ENCODE measurements around the gene TRAPPC3.

Gene TRAPPC3

DNA sequence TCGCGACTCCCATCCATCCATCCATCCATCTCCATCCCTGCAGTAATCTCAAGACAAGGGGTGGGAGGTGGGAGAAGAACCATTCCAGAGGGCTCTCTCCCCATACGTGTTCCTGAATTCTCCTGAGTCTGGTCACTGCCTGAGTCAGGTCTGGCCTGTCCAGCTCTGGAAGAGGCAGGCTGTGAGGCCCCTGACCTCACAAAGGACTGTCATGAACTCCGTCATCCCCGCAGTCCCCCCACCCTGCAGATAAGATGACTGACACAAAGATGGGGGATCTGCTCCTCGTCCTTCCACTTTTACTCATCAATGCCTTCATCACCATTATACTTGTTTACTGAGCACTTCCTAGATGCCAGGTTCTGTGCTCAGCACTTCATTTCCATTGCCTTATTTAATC lies 5.0 kb upstream of the TRAPPC3 start:
- no peak for DNase-seq (ENCODE audit: low spot score)
- no peak for FAIRE-seq

- no peak for FAIRE-seq
- no peak for DNase-seq (ENCODE audit: low spot score)
Measured at GRCh38 chr1:36153476-36153875, 4.2 kb upstream of the TRAPPC3 start.

DNA sequence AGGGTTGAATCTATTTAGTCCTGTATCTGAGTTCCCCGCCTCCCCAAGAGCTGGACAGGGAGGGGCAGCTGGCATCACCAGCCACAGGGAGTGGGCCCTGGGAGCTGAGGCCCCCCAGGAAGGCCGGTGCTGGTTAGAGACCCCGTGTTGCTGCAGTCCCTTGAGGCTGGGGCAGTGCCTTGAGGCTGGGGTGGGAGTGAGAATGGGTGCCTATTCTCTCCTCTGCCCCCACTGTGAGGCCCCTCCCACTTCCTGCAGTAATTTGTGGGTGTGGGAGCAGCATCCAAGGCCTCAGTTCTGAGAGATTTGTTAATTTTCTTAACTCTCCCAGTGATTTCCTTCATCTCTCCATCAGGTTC lies 2.5 kb upstream of the TRAPPC3 start:
- no peak for FAIRE-seq
- no peak for DNase-seq (ENCODE audit: low spot score)

GRCh38 chr1:36151134-36151844 lies 2.0 kb upstream of the TRAPPC3 start:
- DNase-seq (ENCODE audit: low spot score) (no peak), FAIRE-seq (no peak)

DNA sequence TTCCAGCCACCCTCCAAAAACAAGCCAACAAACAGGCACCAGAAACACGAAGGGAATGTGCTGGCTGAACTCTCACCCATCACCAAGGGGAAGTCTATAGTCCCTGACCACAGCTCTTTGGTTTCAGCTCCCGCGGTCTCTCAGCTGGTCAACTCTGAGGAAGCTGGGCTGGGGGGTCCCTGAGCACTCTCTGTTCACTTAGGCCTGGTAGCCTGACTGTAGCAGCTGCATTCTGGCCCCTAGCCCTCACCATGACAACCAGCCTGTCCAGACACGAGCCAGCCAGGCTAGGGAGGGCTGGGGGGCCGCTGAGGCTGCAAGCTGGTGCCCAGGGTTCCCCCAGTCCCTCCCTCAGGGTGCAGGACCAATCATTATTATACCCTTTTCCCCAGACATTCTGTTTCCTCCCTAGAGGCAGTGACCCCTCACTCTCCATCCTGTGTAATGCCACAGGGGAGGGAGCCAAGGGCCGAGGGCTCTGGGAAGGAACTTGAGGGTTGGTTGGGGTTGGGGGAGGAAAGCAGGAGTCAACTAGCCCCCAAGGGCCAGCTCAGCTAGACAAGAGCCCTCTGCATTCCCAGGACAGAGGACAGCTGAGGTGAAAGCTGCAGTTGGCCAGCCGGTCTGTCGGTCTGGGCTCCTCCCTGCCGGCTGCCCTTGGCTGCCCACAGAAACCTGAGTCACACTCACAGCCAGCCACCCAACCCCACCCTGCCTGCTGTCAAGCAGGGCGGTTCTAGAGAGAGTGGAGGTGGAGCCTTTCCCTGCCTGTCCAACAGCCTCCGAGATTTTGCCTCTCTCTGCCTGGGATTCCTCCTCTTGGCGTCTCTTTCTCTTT lies 1.2 kb upstream of the TRAPPC3 start:
- DNase-seq (ENCODE audit: low spot score) (peak; percentile 98), FAIRE-seq (peak; percentile 94)

DNA sequence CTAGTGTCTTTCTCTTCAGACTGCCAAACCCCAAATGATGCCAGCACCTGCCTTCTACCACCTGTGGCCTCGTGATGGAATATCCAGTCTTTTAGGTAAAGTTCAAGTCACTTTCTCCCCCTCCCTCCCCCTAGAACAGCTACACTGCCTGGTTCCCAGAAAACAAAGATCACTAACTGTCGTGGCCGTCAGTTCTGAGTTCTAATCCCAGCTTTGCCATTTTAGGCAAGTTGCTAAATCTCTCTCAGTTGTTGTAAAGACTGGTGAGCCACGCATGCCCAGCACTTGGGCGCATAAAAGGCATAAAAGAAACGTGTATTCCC lies 648 bp upstream of the TRAPPC3 start:
- DNase-seq (ENCODE audit: low spot score) (no peak), FAIRE-seq (no peak)

GRCh38 chr1:36148821-36149236 lies 457 bp downstream of the TRAPPC3 start:
- FAIRE-seq: no peak

GRCh38 chr1:36144413-36144812 lies 4.9 kb downstream of the TRAPPC3 start:
- no peak for DNase-seq (ENCODE audit: low spot score)
- no peak for FAIRE-seq

More at GRCh38 chr1:36148821-36149236, 457 bp downstream of the TRAPPC3 start:
- DNase-seq (ENCODE audit: low spot score): no peak

DNA sequence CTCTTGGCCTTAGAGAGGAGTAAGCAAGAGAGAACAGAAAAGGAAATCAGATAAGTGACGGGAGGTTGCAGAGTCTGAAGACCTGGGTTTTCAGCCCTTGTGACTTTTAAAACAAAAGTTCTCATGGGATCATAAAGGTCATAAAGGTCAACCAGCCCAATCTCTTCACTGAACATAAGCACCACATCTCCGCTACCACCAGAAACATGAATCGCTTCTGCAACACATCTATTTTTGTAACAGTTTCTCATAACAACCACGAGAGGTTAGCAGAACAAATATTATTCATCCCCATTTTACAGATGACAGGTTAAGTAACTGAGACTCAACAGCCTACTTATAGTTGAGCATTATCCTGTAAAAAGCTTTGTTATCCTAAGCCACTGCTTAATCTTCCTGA lies 5.9 kb downstream of the TRAPPC3 start:
- DNase-seq (ENCODE audit: low spot score) (no peak), FAIRE-seq (no peak)

- no peak for FAIRE-seq
- DNase-seq (ENCODE audit: low spot score): no peak
Measured at GRCh38 chr1:36142121-36142520, 7.2 kb downstream of the TRAPPC3 start.

DNA sequence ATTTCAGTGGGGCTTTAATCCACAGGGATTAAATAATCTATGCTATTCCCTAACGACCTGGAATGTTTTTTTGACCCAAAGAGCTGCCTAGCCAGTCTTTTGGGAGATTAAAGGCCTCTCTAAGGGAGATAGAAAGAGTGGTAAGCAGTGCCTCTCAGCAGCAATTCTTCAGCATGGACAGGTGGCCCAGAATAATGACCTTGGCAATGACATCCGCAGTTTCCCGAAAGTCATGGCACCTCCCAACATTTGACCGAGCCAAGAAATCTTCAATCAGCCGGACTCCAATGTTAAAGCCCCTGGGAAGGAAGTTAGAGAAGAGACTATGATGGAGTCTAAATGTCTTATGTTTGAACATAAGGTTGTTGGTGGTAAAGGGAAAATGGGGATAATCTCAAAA lies 9.8 kb downstream of the TRAPPC3 start:
- no peak for FAIRE-seq

DNA sequence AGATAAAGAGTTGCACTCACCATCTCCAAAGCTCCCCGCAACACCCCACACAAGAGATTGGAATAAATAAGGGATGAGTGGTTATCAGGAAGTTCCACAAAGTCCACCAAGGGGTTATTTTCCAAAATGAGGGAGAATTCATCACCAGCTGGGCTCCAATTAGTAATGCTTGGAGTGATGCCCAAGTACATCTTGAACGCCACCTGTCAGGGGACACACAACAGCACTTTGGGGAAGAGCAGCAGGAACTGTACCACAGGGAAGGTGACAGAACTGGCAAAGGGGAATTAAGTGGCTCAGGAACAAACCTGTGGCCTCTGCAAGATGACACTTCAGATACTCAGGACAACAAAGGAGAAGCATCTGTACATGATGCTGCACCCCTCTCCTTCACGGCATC lies 11.5 kb downstream of the TRAPPC3 start:
- DNase-seq (ENCODE audit: low spot score): no peak
- FAIRE-seq: no peak

More for the DNA sequence above, 9.8 kb downstream of the TRAPPC3 start:
- no peak for DNase-seq (ENCODE audit: low spot score)

DNA sequence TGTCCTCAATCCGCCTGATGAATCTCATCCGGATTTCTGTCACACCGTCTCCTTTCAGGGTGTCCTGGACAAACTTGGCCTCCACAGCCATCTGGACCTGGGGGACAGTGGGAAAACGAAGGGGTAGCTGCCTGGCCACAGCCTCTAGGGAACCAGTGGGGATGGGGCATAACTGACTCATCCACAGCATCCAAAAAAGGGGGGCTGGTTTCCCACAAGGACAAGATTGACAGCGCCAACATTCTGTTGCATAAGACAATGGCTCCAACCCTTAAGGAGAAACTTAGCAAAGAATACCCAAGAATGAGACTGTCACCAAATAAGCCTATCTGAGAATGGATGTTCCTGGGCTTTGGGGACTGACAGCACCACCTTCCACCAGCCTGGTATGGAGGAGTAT lies 12.1 kb downstream of the TRAPPC3 start:
- no peak for DNase-seq (ENCODE audit: low spot score)
- FAIRE-seq: no peak

GRCh38 chr1:36136535-36136934 lies 12.8 kb downstream of the TRAPPC3 start:
- no peak for FAIRE-seq
- DNase-seq (ENCODE audit: low spot score): peak; percentile 19

- FAIRE-seq: no peak
Measured at GRCh38 chr1:36135796-36136195, 13.5 kb downstream of the TRAPPC3 start.

DNA sequence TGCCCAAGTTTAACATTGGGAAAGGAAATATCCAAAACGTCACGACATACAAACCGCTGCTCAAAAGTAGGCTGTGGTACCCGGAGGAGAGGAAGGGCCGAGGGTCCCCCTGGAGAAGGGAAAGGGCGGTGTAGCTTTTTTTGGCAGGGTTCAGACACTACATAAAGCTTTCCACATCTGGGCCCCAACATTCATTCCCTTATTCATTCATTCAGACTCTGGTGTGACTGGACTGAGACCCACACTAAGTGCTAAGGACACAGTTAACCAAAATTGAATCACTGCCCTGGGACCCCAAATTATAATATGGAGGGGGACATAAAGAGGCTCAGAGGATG lies 14.0 kb downstream of the TRAPPC3 start:
- DNase-seq (ENCODE audit: low spot score): no peak
- FAIRE-seq: no peak

More at GRCh38 chr1:36135796-36136195, 13.5 kb downstream of the TRAPPC3 start:
- no peak for DNase-seq (ENCODE audit: low spot score)

- DNase-seq (ENCODE audit: low spot score): peak; percentile 26
Measured at GRCh38 chr1:36134505-36135329, 14.6 kb downstream of the TRAPPC3 start.

GRCh38 chr1:36134031-36134430 lies 15.3 kb downstream of the TRAPPC3 start:
- FAIRE-seq (no peak), DNase-seq (ENCODE audit: low spot score) (no peak)

More at GRCh38 chr1:36134505-36135329, 14.6 kb downstream of the TRAPPC3 start:
- no peak for FAIRE-seq

DNA sequence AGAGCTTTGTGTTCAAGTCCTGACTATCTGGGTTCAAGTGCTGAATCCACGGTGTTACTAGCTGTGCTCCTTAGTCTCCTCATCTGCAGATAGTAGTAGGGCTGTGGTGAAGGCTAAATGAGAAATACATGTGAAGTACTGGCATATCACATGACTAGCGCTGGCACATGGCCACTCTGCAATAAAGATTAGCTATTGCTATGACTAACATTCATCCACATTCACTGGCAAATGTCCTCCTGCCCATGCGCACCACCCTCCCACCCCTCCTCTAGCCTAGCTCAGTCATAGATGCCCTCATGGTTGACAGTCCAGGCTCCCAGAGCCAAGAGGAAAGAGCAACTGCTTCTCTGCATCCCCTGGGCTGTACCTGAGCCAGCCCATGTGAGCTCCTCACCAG lies 15.8 kb downstream of the TRAPPC3 start:
- FAIRE-seq (peak; percentile 94), DNase-seq (ENCODE audit: low spot score) (peak; percentile 92)

- FAIRE-seq: no peak
- no peak for DNase-seq (ENCODE audit: low spot score)
Measured at GRCh38 chr1:36132029-36132428, 17.3 kb downstream of the TRAPPC3 start.

GRCh38 chr1:36128905-36129206 lies 20.4 kb downstream of the TRAPPC3 start:
- no peak for FAIRE-seq

More at GRCh38 chr1:36128905-36129206, 20.4 kb downstream of the TRAPPC3 start:
- no peak for DNase-seq (ENCODE audit: low spot score)
